ENCODE measurements around the gene CASZ1. TPM values are rescaled to one million over a fixed set of nuclear protein-coding genes. Genes with fewer than 3 reads are reported as not detected.

The CASZ1 gene
- total and polyA plus RNA-seq, 9 of the 15 experiments (the other 6 are each of a cell fraction or from before 2014, with no cell fraction given), result 0.01 to 4.0 (median 0.76) TPM; not detected in 1

- ChIA-PET POLR2A (interaction anchor here (0.5 to 2.0 kb wide), 9 partner anchors 10 to 54 kb away, joined by 3 to 8 read pairs (median 3); partner anchors contain the start of gene CASZ1), CTCF (ENCODE audit: low intra/inter-chr PET ratio) (no interaction called here)
- no peak overlapping the region for H3K4me3 ChIP-seq
- intact Hi-C loops (cut with micrococcal nuclease) (no loop called here), in situ Hi-C loops (cut with MboI) (no loop called here)
- no peaks in the 10 kb centered on the region for H3K79me2 ChIP-seq (ENCODE audit: control insufficient read depth, insufficient read depth, low read length)
- no peak overlapping the region for H2AFZ ChIP-seq (ENCODE audit: low read depth, low read length)
- H3K36me3 ChIP-seq (ENCODE audit: control insufficient read depth, insufficient read depth, low read length), result no peaks in the 10 kb centered on the region
- no peaks in the 10 kb centered on the region for H3K9me1 ChIP-seq (ENCODE audit: control insufficient read depth, insufficient read depth, low read length)
- TF ChIP-seq MAZ (CRISPR knock-in tag; conservative IDR thresholded peaks at IDR 0.05 in 1 of 2, IDR thresholded peaks at IDR 0.05 in 1 of 2) (no peak), ZNF175 (CRISPR knock-in tag; IDR thresholded peaks at IDR 0.05; ENCODE audit: low read depth) (no peak), ZNF12 (CRISPR knock-in tag; IDR thresholded peaks at IDR 0.05) (no peak), NONO (IDR thresholded peaks at IDR 0.05; ENCODE audit: low read depth in 2 of 2, low read length in 1 of 2) (no peak)
- no peak overlapping the region for H3K9ac ChIP-seq (ENCODE audit: insufficient read depth in 1 of 2, low read depth in 2 of 2, low read length in 2 of 2)
- WGBS (ENCODE audit: insufficient coverage, low coverage, missing lambda C conversion rate), result 3% methylated on average over 15 of the region's 15 CpGs
- no peak for FAIRE-seq
- peaks cover 0 to 10% of the 10 kb centered on the region in 2 experiments; a peak in 1 of 5 replicates for H3K4me1 ChIP-seq (replicated peaks in 1 of 2; ENCODE audit: control insufficient read depth in 2 of 2, insufficient read depth in 2 of 2, low read length in 2 of 2)
- DNase-seq (ENCODE audit: extremely low read depth in 1 of 4, low spot score in 3 of 4), result no peak
- BruUV-seq (replicated peaks), result no TSS peak
- peaks cover 59 to 93% of the 10 kb centered on the region in 2 experiments for H3K27me3 ChIP-seq (ENCODE audit: control insufficient read depth in 2 of 2, insufficient read depth in 2 of 2, low read length in 2 of 2)
- peak; percentile 27; the same call in 1 of the 3 replicates for ATAC-seq
- H3K9me3 ChIP-seq (replicated peaks; ENCODE audit: control insufficient read depth, insufficient read depth, low read depth, low read length), result no peaks in the 10 kb centered on the region
- H3K4me2 ChIP-seq (ENCODE audit: insufficient read depth, low read length), result no peak overlapping the region
- H4K20me1 ChIP-seq (replicated peaks; ENCODE audit: control insufficient read depth, insufficient read depth, low read length), result peaks cover 13% of the 10 kb centered on the region
- no peak overlapping the region for H3K27ac ChIP-seq (ENCODE audit: extremely low read depth, low read depth, low read length)
Measured at GRCh38 chr1:10814976-10815857, 18.8 kb upstream of the CASZ1 start.
